ENCODE data around the gene MCTP2. TPM values are rescaled to one million over a fixed set of nuclear protein-coding genes. Genes with fewer than 3 reads are reported as not detected.

Gene MCTP2
- total RNA-seq, 1 experiment from 2014 or later = 1.3 TPM

DNA sequence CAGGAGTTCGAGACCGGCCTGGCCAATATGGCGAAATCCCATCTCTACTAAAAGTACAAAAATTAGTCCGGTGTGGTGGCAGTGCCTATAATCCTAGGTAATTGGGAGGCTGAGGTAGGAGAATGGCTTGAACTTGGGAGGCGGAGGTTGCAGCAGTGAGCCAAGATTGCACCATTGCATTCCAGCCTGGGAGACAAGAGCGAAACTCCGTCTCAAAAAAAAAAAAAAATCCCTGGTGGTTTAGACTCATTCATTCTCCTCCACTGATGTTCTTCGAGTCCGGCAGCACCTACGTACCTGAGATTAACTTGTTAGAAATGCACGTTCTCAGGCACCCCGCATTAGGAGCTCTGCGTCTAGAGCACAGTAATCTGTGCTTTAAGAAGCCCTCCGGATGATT is 3.7 kb downstream of the MCTP2 start:
- Mint-ChIP-seq H3K36me3 (ENCODE audit: insufficient read depth in 1 of 3, low read depth in 3 of 3) (no peaks in the 10 kb centered on the region), H3K9me3 (no peaks in the 10 kb centered on the region), H3K4me3 (no peak overlapping the region), H3K27ac (no peak overlapping the region), H3K27me3 (ENCODE audit: low read depth) (peaks cover 38% of the 10 kb centered on the region), H3K4me1 (peaks cover 18 to 19% of the 10 kb centered on the region in 2 experiments)
- Histone ChIP-seq H3K27ac (ENCODE audit: insufficient read length, low read depth, low read length) (no peak overlapping the region), H3K23me2 (ENCODE audit: insufficient read length, low read depth, low read length, poor library complexity, severe bottlenecking) (peaks cover 7% of the 10 kb centered on the region), H2AK5ac (ENCODE audit: insufficient read length, low read length) (no peak overlapping the region), H3K79me2 (ENCODE audit: insufficient read depth, low read length) (no peaks in the 10 kb centered on the region), H2BK120ac (ENCODE audit: low read depth, low read length, poor library complexity, severe bottlenecking) (no peak overlapping the region), H3T11ph (ENCODE audit: low read length) (no peak overlapping the region), H4K5ac (ENCODE audit: insufficient read length, low read depth, low read length) (no peak overlapping the region), H3K18ac (ENCODE audit: insufficient read length, low read depth, low read length) (no peak overlapping the region), H4K91ac (ENCODE audit: insufficient read length, low read depth, low read length) (no peak overlapping the region), H3K4me2 (ENCODE audit: insufficient read depth, insufficient read length, low read length) (no peak overlapping the region), H3K14ac (ENCODE audit: insufficient read depth, low read length) (no peak overlapping the region), H2AFZ (ENCODE audit: low read length) (no peak overlapping the region), H3K56ac (ENCODE audit: insufficient read length, low read depth, low read length) (no peak overlapping the region), H3K9ac (ENCODE audit: extremely low read depth, insufficient read length, low read length) (no peak overlapping the region), H3K4ac (ENCODE audit: low read depth, low read length) (no peak overlapping the region), H3K27me3 (ENCODE audit: insufficient read depth, low read length) (peaks cover 2% of the 10 kb centered on the region; the same call in 1 of the 2 replicates), H3K4me1 (ENCODE audit: insufficient read depth, low read length) (no peaks in the 10 kb centered on the region; the same call in 1 of the 2 replicates), H2BK5ac (ENCODE audit: insufficient read length, low read length) (no peak overlapping the region), H2BK20ac (ENCODE audit: low read depth, low read length, poor library complexity, severe bottlenecking) (no peak overlapping the region), H3K23ac (ENCODE audit: insufficient read length, low read depth, low read length) (no peak overlapping the region), H2BK12ac (ENCODE audit: insufficient read length, low read depth, low read length) (no peak overlapping the region), H3K79me1 (ENCODE audit: insufficient read depth, low read depth, low read length, poor library complexity, severe bottlenecking) (no peaks in the 10 kb centered on the region), H2BK15ac (ENCODE audit: low read depth, low read length) (no peak overlapping the region), H4K8ac (replicated peaks; ENCODE audit: insufficient read length, low read depth, low read length) (no peak overlapping the region), H4K20me1 (ENCODE audit: control insufficient read depth, insufficient read depth, insufficient read length) (no peaks in the 10 kb centered on the region), H3K9me3 (ENCODE audit: control insufficient read depth, low read depth, low read length) (no peaks in the 10 kb centered on the region)
- TF ChIP-seq, protein P1, sequence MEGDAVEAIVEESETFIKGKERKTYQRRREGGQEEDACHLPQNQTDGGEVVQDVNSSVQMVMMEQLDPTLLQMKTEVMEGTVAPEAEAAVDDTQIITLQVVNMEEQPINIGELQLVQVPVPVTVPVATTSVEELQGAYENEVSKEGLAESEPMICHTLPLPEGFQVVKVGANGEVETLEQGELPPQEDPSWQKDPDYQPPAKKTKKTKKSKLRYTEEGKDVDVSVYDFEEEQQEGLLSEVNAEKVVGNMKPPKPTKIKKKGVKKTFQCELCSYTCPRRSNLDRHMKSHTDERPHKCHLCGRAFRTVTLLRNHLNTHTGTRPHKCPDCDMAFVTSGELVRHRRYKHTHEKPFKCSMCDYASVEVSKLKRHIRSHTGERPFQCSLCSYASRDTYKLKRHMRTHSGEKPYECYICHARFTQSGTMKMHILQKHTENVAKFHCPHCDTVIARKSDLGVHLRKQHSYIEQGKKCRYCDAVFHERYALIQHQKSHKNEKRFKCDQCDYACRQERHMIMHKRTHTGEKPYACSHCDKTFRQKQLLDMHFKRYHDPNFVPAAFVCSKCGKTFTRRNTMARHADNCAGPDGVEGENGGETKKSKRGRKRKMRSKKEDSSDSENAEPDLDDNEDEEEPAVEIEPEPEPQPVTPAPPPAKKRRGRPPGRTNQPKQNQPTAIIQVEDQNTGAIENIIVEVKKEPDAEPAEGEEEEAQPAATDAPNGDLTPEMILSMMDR (conservative IDR thresholded peaks at IDR 0.05) = no peak
- no CpG with 5 or more reads among the region's 14 CpGs for WGBS (ENCODE audit: extremely low coverage, insufficient read length, low lambda C conversion rate)
- DNase-seq = no peak

All from H9 (cell line).